Heart left ventricle (tissue), 13 donors: Measurements from ENCODE around the gene APC.

Experiments
- POLR2A ChIP-seq, 2 donors: fragments of 450-650 bp; IDR thresholded peaks; one replicate each; pipeline ENCODE4 v1.6.1; 2017; ENCODE audit warnings: antibody characterized with exemption in 2 of 2, mild to moderate bottlenecking in 2 of 2, moderate library complexity in 2 of 2
- TF ChIP-seq, protein P1 (sequence below), 12 donors: fragments of 200-600 bp; sonication (generic) in 4 of 12; IDR thresholded peaks; one replicate each; pipeline versions ENCODE4 v1.5.0 to v1.8.0; 2018 to 2022; ENCODE audit warnings: antibody characterized with exemption in 12 of 12, mild to moderate bottlenecking in 5 of 12
- donor health status: ischemic (EF 13 %, LVEDD 7.1; RV severe dilation, severe dysfunction).
- donor health status: DM: no; HTN: yes; CAD: no.
- donor health status: DM: no; HTN: no; CAD: no.
- donor health status: ischemic (EF 25% LVEDD 6.9; RV normal size, moderate dysfunction).
- donor health status: ischemic (EF 25% LVEDD 5.7; RV mildly dilated, moderate dysfunction).
- donor health status: ischemic (EF 35%, LVEDD 5.7; RV mildly dilated, moderate dysfunction).
- donor health status: nonischemic (EF 11% LVEDD 7.7; RV severe dilation, severe dysfunction).
- donor health status: DM: yes; HTN: yes; CAD: no.
- donor health status: PGD.
- donor health status: ischemic (EF 29% LVEDD 5.4; RV normal size, mild dysfunction).
- donor health status: nonischemic (EF 23%, LVEDD 6.1; RV moderate dilation, normal function).

GRCh38 chr5:112895682-112896081 is 158.0 kb downstream of the APC start:
- TF ChIP-seq, protein P1, sequence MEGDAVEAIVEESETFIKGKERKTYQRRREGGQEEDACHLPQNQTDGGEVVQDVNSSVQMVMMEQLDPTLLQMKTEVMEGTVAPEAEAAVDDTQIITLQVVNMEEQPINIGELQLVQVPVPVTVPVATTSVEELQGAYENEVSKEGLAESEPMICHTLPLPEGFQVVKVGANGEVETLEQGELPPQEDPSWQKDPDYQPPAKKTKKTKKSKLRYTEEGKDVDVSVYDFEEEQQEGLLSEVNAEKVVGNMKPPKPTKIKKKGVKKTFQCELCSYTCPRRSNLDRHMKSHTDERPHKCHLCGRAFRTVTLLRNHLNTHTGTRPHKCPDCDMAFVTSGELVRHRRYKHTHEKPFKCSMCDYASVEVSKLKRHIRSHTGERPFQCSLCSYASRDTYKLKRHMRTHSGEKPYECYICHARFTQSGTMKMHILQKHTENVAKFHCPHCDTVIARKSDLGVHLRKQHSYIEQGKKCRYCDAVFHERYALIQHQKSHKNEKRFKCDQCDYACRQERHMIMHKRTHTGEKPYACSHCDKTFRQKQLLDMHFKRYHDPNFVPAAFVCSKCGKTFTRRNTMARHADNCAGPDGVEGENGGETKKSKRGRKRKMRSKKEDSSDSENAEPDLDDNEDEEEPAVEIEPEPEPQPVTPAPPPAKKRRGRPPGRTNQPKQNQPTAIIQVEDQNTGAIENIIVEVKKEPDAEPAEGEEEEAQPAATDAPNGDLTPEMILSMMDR (IDR thresholded peaks at IDR 0.05): no peak
- TF ChIP-seq POLR2A (IDR thresholded peaks at IDR 0.05): no peak
